Stimulated activated CD4-positive, alpha-beta T cell treated with anti-CD3 and anti-CD28 coated beads, Interleukin-12 subunit alpha, Interleukin-12 subunit beta, amount 100 ng/mL, for 24 hours (primary cell): Measurements from ENCODE around the gene GSTT2.
"Not testable (repeated sequence)": the region's sequence is repeated elsewhere in the genome, so short reads cannot be mapped to it uniquely, and the experiment has no call there.

Source experiments
- DNase-seq, 2 experiments: peaks; one replicate each; pipeline ENCODE4 v3.0.0-alpha.2; 2020; ENCODE audit warnings: low read depth in 2 of 2

The GSTT2 gene

DNA sequence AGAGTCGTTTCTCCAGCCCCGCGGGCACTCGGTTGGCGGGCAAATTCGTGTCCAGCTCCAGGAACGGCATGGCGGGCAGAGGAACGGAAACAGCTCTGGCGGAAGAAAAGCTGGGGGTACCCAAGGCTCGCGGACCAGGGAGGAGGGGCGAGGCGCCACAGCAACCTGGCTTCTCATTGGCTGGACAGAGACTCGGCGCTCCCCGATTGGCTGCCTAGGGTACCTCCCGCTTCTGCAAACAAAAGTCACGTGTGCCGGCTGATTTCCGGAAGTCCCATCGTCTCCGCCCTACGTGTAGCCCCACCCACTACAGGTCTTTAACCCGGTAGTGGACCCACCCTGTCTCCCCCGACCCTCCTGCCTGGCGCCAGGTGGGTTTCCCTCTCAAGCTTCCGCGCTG, 5.6 kb upstream of the GSTT2 start, which contains the start of gene DDT:
TSS of gene DDT (minus strand) at position 97 of the 400 bp plus-strand sequence. CDS start at position 70, 27 bp downstream.
- DNase-seq = not testable (repeated sequence)

DNA sequence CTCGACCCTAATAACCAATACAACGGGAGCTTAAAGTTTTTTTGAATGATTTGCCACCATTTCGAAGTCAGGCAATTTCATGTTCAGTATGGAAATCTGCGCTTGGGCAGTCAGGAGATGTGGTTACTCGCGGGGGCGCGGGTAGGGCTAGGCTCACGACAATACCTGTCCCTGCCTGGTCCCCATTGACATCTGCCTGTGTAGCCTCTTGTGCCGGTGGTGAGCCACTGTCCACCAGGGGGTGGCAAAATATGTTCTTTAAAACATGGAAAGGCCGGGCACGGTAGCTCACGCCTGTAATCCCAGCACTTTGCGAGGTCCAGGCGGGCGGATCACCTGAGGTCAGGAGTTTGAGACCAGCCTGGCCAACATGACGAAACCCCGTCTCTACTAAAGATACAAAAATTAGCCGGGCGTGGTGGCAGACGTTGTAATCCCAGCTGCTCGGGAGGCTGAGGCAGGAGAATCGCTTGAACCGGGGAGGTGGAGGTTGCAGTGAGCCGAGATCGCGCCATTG, 5.0 kb upstream of the GSTT2 start:
- not testable (repeated sequence) for DNase-seq

DNA sequence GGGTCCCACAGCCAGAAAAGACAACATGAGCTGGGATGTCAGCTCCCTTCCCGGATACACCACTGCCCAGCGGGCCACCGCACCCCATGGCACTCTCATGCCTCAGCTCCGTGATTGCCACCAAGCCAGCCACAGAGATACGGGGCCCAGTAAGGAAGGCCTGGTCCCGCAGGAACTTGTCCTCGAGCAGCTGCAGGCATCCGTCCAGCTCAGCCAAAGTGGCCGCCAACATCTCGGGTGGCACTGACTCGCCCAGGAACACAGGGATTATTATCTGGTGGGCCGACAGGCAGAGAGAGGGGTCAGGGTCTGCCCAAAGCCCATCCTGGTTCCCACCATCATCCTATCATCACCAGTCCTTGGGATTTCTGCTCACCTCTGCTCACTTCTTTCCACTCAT, 2.6 kb upstream of the GSTT2 start:
- DNase-seq = not testable (repeated sequence)

DNA sequence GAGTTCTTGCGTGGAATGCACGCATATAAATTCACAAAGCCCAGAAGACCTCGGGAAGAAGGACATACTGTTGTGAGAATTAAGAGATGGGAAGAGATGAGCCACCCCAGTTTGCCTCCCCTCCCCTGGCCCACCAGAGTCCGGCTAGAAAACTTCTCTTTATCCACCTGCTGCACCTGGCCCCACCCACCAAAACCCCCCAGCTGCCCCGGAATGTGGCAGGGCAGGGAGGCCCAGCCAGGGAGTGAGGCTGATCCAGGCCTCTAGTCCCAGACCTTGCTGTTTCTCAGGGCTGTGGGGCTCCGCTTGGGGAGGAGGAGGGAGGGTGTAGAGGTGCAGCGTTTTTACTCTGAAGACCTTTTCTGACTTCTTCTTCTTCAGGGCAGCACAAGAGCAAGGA, 633 bp downstream of the GSTT2 start:
- DNase-seq = not testable (repeated sequence)

DNA sequence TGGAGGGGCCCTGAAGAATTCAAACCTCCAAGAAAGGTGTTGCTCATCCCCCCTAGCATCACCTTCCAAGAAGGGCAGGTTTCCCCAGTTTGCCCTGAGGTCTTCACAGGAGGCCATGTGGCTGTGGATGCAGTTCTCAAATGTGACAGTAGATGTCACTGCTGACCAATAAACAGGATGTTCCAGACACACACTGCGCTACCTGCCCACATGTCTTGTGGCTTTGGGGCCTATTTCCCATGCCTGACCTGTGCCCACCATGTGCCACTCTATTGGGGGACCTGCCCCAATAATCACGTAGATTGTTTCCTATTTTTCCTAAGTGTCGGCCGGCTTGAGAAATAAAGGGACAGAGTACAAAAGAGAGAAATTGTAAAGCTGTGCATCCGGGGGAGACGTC, 4.5 kb downstream of the GSTT2 start:
- DNase-seq = no peak

DNA sequence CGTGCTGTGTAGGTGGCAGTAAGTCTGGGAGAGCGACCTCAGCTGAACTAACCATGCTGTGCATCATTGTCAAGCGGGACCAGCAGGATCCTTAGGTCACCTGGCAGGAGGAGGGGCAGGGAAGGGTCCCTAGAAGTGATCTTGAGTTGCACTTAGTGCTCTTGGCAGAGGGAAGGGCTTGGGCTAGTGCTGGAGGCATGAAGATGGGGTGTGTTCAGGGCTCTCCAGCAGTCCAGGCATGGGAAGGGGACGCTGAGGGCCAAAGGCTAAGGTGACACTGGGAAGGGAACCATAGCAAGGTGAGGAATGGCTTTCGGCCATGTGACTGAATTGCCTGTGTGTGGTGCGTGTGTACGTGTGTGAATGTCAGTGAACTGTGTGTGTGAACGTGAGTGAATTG, 6.2 kb downstream of the GSTT2 start:
- DNase-seq = not testable (repeated sequence)

DNA sequence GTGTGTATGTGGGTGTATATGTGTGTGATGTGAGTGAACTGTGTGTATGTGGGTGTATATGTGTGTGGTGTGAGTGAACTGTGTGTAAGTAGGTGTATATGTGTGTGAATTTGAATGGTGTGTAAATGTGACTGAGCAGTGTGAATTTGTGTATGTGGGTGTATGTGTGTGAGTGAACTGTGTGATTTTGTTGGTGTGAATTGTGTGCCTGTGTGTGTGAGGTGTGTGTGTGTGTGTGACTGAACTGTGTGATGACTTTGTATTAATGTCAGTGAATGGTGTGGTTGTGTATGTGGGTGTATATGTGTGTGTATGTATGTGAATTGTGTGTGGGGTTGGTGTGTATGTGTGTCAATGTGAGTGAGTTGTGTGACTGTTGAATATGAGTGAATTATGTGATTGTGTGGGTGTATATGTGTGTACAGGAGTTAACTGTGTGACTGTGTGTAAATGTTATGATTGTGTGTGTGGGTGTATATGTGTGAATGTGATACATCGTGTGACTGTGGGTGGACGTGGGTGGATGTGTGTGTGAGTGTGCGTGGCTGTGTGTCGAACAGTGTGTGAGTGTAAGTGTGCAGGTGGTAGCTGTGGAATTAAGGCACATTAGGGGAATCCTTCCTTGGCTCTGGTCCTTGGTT, 6.7 kb downstream of the GSTT2 start:
- not testable (repeated sequence) for DNase-seq

DNA sequence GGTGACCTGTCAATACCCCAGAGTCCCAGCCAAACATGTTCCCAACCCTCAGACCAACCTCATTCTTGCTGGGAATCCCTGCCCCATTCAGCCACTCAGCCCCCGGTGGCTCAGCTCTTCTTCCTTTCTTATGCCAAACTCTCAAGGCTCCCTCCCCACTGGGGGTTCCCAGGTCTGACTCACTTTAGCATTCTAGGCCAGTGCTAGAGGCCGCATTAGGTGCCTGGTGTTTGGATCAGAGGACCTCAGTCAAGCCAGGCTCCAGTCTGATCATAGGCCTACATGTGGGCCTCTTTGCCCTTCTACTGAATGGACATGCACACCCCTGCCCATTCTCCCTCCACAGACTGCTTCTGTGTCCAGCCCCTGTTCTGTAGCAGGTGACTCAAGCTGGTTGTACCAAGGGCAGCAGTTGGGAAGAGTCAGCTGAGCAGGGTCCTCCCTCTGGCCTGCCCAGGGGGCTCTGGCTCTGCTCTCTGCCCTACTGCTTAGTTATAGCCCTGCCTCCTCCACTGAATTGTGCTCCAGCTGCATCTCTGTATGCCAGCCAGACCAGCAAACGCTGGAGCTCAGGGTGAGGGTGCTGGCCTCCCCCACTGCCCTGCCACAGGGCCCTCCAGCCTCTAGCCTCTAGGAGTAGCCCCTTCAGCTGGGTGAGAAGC, 9.8 kb downstream of the GSTT2 start:
- DNase-seq = not testable (repeated sequence)

DNA sequence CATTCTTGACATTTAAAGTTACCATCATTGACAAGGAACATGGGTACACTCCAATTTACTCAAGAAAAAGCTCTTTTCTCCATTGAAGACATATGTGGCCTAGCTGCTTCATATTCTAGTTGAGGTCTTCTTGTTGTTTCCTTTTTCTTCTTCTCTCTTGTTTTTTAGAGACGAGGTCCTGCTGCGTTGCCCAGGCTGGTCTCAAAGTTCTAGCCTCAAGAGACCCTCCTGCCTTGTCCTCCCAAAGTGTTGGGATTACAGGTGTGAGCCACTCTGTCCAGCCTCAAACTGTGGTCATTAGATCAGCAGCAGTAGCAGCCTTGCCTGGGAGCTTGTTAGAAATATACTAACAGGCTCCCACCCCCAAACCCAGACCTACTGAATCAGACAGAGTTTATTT, 13.1 kb downstream of the GSTT2 start:
- not testable (repeated sequence) for DNase-seq

DNA sequence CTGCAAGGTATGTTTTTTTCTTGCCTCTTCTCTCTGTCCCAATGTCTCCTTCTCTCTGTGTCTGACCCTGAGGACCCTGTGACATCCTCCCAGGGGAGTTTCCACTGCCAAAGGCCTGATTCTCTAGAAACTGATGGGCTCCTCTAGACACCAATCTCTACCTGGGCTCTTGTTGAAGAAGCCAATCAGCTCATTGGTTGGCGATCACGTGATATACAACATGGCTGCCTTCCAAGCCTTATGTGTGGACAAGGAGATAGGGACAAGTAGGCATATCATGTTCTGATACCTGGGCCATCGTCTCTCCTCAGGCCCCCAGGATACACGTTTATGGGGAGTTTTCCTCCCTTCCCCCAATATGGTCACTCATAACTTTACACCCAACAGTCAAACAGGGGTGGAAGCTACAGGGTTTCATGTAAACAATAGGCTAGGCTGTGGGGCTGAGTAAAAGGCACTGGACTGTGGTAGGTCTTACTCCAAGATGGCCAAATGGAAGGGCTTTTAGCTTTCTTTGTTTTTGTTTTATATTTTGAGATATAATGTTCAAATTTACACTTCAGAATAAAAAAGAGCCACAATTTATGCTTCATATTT, 13.7 kb downstream of the GSTT2 start:
- not testable (repeated sequence) for DNase-seq

DNA sequence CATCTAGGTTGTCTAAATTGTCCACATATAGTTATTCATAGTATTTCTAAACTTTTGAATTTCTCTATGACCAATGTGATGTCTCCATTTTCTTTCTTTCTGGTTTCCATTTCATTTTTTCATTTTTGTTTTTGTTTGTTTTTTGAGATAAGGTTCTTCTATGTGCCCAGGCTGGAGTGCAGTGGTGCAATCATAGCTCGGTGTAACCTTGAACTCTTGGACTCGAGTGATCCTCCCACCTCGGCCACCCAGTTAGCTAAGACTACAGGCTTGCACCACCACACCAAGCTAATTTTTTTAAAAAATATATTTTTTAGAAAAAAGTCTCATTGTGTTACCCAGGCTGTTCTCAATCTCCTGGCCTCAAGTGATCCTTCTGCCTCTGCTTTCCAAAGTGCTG, 17.2 kb downstream of the GSTT2 start:
- DNase-seq = no peak

DNA sequence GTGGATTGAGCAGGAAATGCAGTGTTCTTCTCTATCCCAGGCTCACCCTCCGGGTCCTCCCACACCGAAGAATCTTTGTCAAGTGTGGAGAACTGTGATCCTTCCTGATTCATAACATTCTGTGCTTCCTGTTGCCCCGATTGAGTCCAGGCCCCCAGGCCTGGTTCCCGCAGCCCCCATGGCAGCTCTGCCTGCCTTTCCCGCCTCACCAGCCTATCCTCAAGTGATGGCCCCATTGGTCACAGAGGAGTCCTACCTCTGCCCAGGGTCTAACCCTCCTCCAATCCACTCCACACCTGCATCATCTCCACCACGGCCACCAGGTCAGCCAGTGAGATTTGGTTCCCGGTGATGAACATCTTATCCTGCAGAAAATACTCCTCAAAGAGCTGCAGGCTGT, 19.8 kb downstream of the GSTT2 start:
- not testable (repeated sequence) for DNase-seq

DNA sequence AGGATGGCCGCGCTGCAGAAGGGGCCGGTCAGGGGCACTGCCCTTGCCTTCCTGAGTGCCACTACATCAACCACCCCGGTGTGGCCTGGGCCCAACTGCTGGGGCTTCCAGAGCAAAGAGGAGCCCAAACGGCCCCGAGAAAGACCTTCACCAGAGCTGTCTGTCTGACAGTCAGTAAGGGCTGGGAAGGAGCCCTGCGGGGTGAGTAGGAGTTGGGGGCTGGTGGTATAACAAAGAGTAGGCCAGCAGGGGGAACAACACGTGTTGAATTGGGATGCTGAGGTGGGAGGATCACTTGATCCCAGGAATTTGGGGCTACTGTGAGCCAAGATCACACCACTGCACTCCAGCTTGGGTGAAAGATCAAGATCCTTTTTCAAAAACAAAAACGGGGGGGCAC, 21.4 kb downstream of the GSTT2 start:
- no peak for DNase-seq

DNA sequence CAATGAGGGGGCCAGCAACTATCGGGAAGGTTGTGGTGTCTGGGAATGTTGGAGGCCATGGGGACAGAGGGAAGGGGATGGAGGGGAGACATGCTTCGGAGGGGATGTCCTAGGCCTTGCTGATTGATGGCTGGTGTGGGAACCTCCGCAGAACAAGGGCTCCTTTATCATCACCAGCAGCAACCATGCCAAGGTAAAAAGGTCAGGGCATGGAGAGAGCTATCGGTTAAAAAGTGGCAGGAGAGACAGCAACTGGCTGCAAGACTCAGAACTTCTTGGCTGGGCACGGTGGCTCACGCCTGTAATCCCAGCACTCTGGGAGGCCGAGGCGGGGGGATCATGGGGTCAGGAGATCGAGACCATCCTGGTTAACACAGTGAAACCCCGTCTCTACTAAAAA, 22.3 kb downstream of the GSTT2 start:
- no peak for DNase-seq

DNA sequence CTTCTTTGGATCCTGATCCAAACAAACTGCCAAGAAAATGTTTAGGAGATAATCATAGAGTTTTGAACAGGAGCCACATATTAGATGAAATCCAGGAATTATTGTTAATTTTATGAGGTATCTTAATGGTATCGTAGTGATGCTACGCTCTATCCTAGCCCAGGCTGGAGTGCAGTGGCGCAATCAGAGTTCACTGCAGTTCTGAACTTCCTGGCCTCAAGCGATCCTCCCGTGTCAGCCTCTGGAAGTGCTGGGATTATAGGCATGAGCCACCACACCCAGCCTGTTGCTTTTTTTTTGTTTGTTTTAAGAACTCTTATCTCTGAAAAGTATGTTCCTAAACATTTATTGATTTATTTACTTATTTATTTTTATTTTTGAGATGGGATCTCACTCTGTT, 22.9 kb downstream of the GSTT2 start:
- no peak for DNase-seq

DNA sequence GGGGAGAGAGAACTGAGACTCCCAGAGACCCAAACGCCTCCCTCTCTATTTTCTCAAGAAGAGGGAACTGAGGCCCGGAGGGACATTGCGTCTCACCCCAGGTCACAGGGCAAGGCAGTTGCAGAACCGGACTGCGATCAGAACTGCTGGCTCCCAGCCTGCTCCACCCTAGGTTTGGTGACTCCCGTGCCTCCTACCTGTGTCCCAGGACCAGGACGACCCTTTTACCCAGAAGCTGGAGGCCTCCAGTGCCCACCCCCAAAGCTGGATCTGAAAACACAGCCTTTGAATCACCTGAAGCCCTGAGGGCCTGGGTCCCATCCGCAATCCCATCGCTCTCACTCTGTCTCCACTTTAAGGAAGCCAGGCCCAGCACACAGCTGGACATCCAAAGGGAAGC, 24.0 kb downstream of the GSTT2 start:
- DNase-seq = no peak

DNA sequence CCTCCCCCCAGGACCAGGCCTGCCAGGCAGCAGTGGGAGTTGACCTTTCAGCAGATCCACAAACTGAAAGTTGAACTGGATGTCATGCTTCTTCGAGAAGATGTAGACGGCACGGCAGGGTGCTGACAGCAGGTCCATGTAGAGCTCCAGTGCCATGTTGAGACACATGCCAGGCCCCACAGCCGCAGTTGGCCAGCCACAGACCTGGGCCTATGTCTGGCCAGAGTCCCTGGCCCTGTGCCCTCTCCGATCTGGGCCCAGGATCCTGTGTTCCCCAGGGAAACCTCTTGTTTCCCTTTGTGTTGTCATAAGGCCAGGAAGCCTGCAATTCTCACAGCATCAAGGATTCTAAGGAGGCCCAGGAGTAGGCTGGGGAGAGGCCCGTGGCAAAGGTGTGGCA, 25.3 kb downstream of the GSTT2 start, which contains the start of gene GSTT4:
TSS of gene GSTT4 (minus strand) at position 253 of the 400 bp plus-strand sequence. CDS start at position 156, 97 bp downstream.
- no peak for DNase-seq

DNA sequence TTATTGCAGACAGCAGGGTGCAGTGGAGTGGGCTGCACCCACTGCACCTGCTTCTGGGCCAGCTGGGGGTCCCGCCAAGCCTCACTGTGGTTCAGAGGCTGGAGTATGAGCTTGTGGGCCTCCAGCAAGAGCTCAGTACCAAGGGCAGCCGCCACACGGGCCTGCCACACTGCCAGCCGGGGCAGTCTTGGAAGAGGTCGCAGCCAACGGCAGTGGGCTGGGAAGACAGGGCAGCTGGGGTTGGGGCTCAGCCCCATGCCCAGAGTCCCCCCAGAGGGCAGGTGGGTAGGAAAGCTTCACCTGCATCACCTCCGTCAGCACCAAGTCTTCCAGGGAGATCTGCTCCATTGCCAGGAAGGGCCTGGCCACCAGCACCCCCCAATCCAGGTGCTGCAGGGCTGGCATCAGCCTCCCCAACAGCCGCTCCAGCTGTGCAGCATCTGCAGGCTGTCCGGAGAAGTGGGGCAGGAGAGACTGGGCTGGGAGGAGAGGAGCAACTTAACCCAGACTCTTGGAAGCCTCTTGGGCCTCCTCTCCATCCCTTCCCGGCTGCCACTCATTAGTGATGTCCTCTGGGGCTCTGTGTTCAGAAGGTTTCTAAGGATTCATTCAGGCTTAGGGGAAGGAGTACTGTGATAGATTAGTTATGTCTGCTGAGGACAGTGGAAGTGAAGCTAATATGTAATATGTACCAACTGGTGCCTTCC, 26.4 kb downstream of the GSTT2 start:
- DNase-seq = no peak

DNA sequence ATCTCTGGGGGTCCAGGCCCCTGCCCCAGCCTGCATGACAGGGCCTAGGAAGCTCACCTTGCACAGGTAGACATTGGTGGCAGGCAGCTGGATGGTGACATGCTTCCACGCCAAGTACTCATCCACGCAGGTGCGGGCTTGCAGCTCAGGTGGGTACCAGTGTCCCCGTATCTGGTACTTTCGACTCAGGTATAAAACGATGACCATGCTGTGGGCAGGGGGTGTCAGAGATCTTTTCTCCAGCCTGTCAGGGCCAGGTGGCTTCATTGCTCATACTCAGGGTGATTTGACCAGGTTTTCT, 26.9 kb downstream of the GSTT2 start:
- no peak for DNase-seq

DNA sequence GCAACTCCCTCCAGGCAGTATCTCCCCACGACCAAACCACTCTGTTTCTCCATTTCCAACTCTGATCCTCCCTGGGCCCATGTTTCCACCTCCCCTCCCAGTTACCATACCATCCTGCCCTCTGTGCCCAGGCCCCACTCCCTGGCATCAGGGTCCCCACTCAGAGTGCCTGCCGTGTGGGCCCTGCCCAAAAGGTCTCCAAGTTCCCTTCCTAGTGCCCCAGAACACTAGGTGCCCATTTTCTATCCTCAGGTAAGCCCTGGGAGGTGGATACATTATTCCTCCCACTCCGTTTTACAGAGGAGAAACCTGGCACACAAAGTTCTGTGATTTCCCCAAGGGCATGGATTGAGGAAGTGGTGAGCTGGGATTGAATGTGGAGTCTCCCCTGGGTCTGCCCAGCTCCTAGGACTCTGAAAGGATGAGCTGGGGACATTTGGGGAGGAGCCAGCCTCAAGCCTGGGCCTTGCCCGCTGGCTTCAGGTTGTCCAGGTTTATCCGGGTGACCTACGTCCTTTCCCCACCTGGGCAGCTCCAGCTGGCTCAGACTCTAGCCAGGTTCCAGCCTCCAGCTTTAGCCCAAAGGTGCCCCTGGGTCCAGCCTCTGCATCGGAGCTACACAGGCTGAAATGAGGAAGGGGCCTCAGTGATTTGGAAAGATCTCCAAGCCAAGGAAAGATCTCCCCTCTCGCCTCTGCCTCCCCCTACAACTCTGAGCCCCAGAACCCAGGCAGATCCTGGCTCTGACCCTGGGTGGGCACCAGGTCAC, 27.5 kb downstream of the GSTT2 start:
- DNase-seq = no peak

DNA sequence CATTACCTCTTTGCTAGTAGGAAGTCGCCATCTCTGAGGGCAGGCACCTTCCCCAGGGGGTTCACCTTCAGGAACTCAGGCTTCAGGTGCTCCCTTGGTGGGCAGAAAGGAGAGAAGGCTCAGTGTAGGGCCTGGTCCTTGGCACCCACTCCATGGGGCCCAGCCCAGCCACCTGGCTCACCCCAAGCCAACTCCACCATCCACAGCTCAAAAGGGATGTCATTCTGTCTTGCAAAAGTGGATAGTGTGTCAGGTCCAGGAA, 28.0 kb downstream of the GSTT2 start:
- no peak for DNase-seq
